Central memory CD8-positive, alpha-beta T cell (primary cell): ENCODE measurements around the gene PHGDH.
"Not testable (repeated sequence)": the region's sequence is repeated elsewhere in the genome, so short reads cannot be mapped to it uniquely, and the experiment has no call there.

Experiments used
- ATAC-seq: fragments of 150-1000 bp; cut with Tn5 transposase; replicated peaks from 2 replicates; pipeline ENCODE4 v1.10.0; 2022; ENCODE audit warnings: mild to moderate bottlenecking, moderate FRiP score, moderate number of reproducible peaks; ENCODE audit not compliant: poor library complexity, severe bottlenecking; ENCODE audit errors: extremely low read depth
- DNase-seq, 2 donors: peaks; one replicate each; pipeline ENCODE4 v3.0.0; 2021; ENCODE audit warnings: low spot score in 2 of 2
- H3K27ac Mint-ChIP-seq: one replicate; pipeline ENCODE4 v1.8.0; 2022; ENCODE audit warnings: low read depth, mild to moderate bottlenecking, moderate library complexity, mixed read lengths
- H3K27me3 Mint-ChIP-seq: one replicate; pipeline ENCODE4 v1.8.0; 2022; ENCODE audit warnings: mixed read lengths
- H3K36me3 Mint-ChIP-seq: one replicate; pipeline ENCODE4 v1.8.0; 2022; ENCODE audit warnings: mild to moderate bottlenecking, moderate library complexity, mixed read lengths; ENCODE audit not compliant: insufficient read depth
- H3K4me1 Mint-ChIP-seq: one replicate; pipeline ENCODE4 v1.8.0; 2022; ENCODE audit warnings: mixed read lengths
- H3K4me3 Mint-ChIP-seq: one replicate; pipeline ENCODE4 v1.8.0; 2022; ENCODE audit warnings: mild to moderate bottlenecking, moderate library complexity, mixed read lengths
- H3K9me3 Mint-ChIP-seq: one replicate; pipeline ENCODE4 v1.8.0; 2022; ENCODE audit warnings: mixed read lengths

Gene PHGDH

DNA sequence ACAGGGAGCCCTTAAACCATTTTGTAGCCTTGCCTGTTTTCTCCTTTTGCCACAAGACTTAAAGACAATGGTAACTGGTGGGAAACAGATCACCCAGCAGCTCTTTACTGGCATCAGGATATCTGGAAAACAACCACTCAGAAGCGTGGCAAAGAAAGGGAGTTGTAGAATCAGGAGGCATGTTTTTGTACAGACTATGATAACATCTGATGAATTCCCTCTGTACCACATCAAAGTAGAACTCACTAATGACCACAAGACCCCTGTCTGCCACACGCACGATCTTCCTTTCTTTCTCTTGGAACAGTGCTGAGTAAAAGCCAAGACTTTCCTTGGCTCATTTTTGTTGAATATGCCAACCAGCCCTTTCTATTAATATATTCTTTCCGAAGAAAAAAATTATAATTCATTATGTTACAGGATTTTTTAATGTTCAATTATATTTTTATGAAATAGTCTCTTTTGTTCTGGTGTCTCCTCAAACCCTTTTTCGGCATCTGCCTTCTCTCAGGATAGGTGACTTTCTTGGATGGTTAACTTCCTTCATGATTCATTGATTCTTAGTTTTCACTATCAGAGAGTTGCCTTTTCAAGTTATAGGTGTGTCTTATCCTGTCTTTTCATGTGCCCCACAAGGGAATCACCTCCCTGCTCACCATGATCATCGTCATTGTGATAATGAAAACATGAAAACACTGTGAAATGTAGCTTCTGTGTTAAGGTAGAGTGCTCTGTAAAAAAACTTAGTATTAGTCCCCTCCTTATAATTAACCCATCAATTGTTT is 7.9 kb upstream of the PHGDH start:
- Mint-ChIP-seq H3K4me3 (no peak overlapping the region), H3K4me1 (no peaks in the 10 kb centered on the region), H3K36me3 (no peaks in the 10 kb centered on the region), H3K27me3 (peaks cover 66% of the 10 kb centered on the region), H3K27ac (no peak overlapping the region), H3K9me3 (peaks cover 19% of the 10 kb centered on the region)
- ATAC-seq (no peak), DNase-seq (no peak)

GRCh38 chr1:119706599-119706998 is 5.1 kb upstream of the PHGDH start:
- H3K4me3 Mint-ChIP-seq, DNase-seq, H3K36me3 Mint-ChIP-seq, ATAC-seq, H3K27ac Mint-ChIP-seq, H3K4me1 Mint-ChIP-seq: not testable (repeated sequence)
- Mint-ChIP-seq H3K9me3 (peaks cover 12% of the 10 kb centered on the region), H3K27me3 (peaks cover 61% of the 10 kb centered on the region)

GRCh38 chr1:119711356-119711803 is 354 bp upstream of the PHGDH start:
- H3K36me3 Mint-ChIP-seq, H3K9me3 Mint-ChIP-seq, H3K27ac Mint-ChIP-seq, ATAC-seq, DNase-seq: not testable (repeated sequence)
- Mint-ChIP-seq H3K27me3 (peaks cover 49% of the 10 kb centered on the region), H3K4me1 (peaks cover 24% of the 10 kb centered on the region), H3K4me3 (peak overlapping the region; percentile 96)

DNA sequence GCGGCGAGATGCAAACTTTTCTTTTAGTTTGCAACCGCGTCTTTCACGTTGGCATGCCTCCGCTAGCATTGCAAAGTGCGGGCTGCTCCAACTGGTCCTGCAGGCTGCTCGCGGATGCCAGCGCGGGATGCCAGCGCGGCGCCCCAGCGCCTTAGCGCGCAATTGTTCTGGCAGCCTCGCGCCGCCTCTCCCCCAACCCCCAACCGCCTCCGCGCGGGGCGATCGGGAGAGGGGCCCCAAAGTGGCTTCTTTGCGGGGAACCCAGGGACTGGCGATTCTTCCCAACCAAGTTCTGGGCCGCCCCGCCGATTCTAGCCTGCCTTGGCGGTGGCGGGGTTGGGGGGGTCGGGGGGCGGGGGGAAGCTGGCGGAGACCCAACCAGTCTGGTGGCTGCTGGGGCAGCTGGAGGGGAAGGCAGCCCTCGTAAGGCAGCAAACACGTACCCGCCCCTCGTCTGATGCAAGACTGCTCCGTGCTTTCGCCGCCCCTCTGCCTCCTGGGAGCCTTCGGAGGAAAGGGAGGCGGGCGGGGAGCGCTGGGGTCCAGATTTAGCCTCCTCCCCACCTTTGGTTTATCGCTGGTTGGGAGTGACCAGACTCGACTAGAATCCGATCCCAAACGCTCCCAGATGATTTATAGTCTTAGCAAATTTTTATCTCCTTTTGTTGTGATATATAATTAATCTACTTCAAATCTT is 756 bp downstream of the PHGDH start:
- Mint-ChIP-seq H3K36me3 (no peaks in the 10 kb centered on the region), H3K4me1 (peaks cover 25% of the 10 kb centered on the region), H3K4me3 (peak overlapping the region; percentile 96), H3K27me3 (peaks cover 49% of the 10 kb centered on the region), H3K27ac (peak overlapping the region; percentile 39), H3K9me3 (no peaks in the 10 kb centered on the region)
- no peak for DNase-seq
- peak; percentile 64 for ATAC-seq

DNA sequence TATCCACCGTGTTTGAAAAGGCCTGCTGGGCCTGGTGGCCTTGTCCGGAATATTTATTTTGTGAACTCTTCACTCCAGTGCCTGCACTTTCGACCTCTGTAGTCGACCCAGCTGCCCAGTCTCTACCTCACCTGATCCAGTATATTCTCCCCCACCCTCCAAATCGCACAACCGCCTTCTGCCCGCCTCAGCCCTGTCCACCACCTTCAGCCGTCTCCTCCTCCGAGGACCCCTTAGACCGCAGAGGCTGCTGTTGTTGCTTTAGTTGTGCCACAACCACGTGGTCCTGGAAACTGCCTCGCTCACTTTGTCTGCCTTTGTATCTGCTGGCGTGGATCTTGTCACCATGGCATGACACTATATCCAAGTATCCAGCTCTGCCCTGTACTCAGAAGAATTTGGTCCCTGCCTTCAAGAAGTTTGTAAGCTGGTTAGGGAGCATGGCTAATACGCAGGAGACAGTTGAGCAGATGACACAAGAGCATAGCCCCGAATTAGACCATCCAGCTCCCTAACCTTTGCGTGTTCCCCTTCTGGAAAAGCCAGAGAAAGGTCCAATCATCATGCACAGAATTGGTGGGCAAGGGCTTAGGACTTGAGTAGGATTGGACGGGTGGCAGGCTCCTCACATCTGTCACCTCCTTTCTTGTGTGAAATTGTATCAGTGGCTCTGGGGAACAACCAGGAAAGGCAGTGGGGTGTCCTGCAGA is 1.5 kb downstream of the PHGDH start:
- no peak for DNase-seq
- Mint-ChIP-seq H3K27me3 (peaks cover 42% of the 10 kb centered on the region), H3K27ac (peak overlapping the region; percentile 39), H3K36me3 (no peaks in the 10 kb centered on the region), H3K9me3 (no peaks in the 10 kb centered on the region), H3K4me1 (peaks cover 25% of the 10 kb centered on the region), H3K4me3 (peak overlapping the region; percentile 96)
- ATAC-seq, result no peak

GRCh38 chr1:119713749-119714456 is 2.2 kb downstream of the PHGDH start:
- ATAC-seq (no peak), DNase-seq (no peak)
- no peaks in the 10 kb centered on the region for H3K36me3 Mint-ChIP-seq
- H3K27me3 Mint-ChIP-seq, result peaks cover 35% of the 10 kb centered on the region
- peak overlapping the region; percentile 96 for H3K4me3 Mint-ChIP-seq
- H3K4me1 Mint-ChIP-seq, result peaks cover 25% of the 10 kb centered on the region
- no peaks in the 10 kb centered on the region for H3K9me3 Mint-ChIP-seq
- H3K27ac Mint-ChIP-seq, result no peak overlapping the region

DNA sequence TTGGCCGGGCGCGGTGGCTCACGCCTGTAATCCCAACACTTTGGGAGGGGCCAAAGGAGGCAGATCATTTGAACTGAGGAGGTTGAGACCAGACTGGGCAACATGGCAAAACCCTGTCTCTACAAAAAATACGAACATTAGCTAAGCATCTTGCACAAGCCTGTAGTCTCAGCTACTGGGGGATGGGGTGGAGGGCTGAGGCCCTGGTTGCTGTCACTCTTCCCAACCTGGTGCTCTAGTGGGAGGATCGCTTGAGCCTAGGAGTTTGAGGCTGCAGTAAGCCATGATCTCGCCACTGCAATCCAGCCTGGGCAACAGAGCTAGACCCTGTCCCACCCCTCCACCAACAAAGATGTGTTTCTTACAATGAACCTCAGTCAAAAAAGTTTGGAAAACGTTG is 2.8 kb downstream of the PHGDH start:
- no peaks in the 10 kb centered on the region for H3K9me3 Mint-ChIP-seq
- no peak for ATAC-seq
- peaks cover 25% of the 10 kb centered on the region for H3K4me1 Mint-ChIP-seq
- H3K27ac Mint-ChIP-seq, result no peak overlapping the region
- no peaks in the 10 kb centered on the region for H3K36me3 Mint-ChIP-seq
- no peak for DNase-seq
- peaks cover 29% of the 10 kb centered on the region for H3K27me3 Mint-ChIP-seq
- H3K4me3 Mint-ChIP-seq, result no peak overlapping the region

DNA sequence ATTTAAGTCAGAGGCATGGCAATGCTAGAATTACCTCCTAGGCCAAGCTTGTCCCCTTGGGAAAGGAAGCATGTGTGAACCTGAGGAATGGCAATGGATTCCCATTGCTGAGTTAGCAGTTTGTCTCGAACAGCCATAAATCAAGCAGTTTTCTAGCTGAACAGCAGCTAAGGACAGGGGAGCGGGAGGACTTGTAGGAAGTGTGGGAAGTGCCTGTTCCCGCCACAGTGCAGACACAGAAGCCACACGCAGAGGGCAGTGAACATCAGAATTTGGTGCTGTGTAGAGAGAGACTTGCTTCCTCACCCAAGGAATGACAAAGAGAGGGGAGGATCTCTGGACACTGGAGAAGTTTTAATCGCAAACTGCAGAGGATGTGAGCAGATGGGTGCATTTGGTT is 3.8 kb downstream of the PHGDH start:
- H3K4me1 Mint-ChIP-seq, result peaks cover 25% of the 10 kb centered on the region
- ATAC-seq (no peak), DNase-seq (no peak)
- peaks cover 19% of the 10 kb centered on the region for H3K27me3 Mint-ChIP-seq
- H3K36me3 Mint-ChIP-seq, result no peaks in the 10 kb centered on the region
- H3K4me3 Mint-ChIP-seq, result no peak overlapping the region
- no peaks in the 10 kb centered on the region for H3K9me3 Mint-ChIP-seq
- no peak overlapping the region for H3K27ac Mint-ChIP-seq

GRCh38 chr1:119718409-119718808 is 6.7 kb downstream of the PHGDH start:
- ATAC-seq (no peak), DNase-seq (no peak)
- peaks cover 12% of the 10 kb centered on the region for H3K4me1 Mint-ChIP-seq
- peaks cover 2% of the 10 kb centered on the region for H3K27me3 Mint-ChIP-seq
- no peak overlapping the region for H3K27ac Mint-ChIP-seq
- H3K4me3 Mint-ChIP-seq, result no peak overlapping the region
- peaks cover 3% of the 10 kb centered on the region for H3K36me3 Mint-ChIP-seq
- H3K9me3 Mint-ChIP-seq, result no peaks in the 10 kb centered on the region

DNA sequence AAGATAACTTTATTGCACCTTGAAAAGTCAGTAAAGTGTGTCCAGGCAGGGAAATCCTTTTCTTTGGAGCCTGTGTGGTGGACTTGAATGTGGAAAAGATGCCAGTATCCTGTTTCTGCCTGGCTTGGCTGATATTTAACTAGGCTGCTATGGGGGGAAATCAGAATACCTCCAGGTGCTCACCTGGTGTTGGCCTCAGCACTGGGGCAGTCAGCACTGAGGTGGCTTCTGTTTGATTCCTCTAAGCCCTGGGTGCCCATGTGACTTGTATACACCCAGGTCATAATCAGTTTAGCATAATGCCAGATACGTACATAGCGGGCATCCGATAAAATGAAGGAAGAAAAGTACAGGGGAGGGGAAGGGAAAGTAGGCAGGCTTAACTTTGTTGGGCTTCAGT is 7.2 kb downstream of the PHGDH start:
- no peak overlapping the region for H3K4me3 Mint-ChIP-seq
- no peak overlapping the region for H3K27ac Mint-ChIP-seq
- peaks cover 3% of the 10 kb centered on the region for H3K36me3 Mint-ChIP-seq
- no peaks in the 10 kb centered on the region for H3K9me3 Mint-ChIP-seq
- ATAC-seq (no peak), DNase-seq (no peak)
- H3K4me1 Mint-ChIP-seq, result peaks cover 11% of the 10 kb centered on the region
- no peaks in the 10 kb centered on the region for H3K27me3 Mint-ChIP-seq

DNA sequence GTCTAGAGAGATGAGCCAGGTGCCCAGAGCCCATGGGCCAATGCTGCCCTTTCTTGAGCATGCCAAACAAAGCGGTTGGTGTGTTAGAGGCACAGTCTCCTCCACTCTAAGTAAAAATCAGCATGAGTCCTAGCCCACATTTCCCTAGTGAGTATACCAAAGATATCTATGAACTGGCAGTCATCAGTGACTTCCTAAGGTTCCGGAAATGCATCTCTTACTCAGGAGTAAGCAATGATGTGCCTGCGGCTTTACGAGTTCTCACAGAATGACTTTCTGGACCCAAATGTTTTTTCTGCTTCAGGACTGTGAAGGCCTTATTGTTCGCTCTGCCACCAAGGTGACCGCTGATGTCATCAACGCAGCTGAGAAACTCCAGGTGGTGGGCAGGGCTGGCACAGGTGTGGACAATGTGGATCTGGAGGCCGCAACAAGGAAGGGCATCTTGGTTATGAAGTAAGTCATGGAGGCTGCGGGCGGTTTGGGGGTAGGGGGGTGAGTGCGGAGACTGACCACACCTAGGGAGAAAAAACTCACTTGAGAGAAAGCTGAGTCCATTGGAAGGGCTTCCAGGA is 9.2 kb downstream of the PHGDH start:
- ATAC-seq (no peak), DNase-seq (no peak)
- Mint-ChIP-seq H3K4me1 (peaks cover 4% of the 10 kb centered on the region), H3K27me3 (no peaks in the 10 kb centered on the region), H3K27ac (no peak overlapping the region), H3K36me3 (peaks cover 4% of the 10 kb centered on the region), H3K9me3 (no peaks in the 10 kb centered on the region), H3K4me3 (no peak overlapping the region)

DNA sequence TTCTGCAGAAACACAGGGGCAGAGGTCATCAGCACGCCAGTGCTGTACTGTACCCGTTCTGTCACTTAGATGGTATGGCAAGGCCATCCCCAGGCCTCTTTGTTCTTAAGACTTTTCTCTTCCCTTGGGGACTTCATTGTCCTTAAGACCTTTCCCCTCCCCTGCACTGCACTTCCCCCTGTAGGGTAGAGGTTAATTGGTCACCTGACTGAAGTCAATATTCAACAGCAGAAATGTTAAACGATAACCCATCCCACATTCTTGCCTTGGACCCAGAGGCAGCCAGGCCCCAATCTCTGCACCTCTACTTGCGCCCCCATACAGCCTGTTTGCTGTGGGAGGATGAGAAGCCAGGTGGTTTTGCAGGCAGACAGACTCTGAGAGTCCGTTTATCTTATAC is 10.2 kb downstream of the PHGDH start:
- ATAC-seq, result no peak
- Mint-ChIP-seq H3K27ac (no peak overlapping the region), H3K4me1 (no peaks in the 10 kb centered on the region), H3K9me3 (no peaks in the 10 kb centered on the region), H3K36me3 (peaks cover 5% of the 10 kb centered on the region), H3K27me3 (no peaks in the 10 kb centered on the region), H3K4me3 (no peak overlapping the region)
- no peak for DNase-seq
